CD14-positive monocyte (primary cell): Measurements from ENCODE around the gene LYPD4. TPM values are rescaled to one million over a fixed set of nuclear protein-coding genes. Genes with fewer than 3 reads are reported as not detected.

Experiments used
- DNase-seq, 3 donors: peaks; one replicate each; pipeline ENCODE4 v3.0.0-alpha.2; 2011 to 2022
- H2AFZ ChIP-seq: 2 replicates; pipeline ENCODE4 v1.6.0; 2012; ENCODE audit warnings: mild to moderate bottlenecking, low read depth, low read length, inconsistent platforms; ENCODE audit not compliant: insufficient read depth, poor library complexity, severe bottlenecking
- H3K27ac ChIP-seq, 2 donors: 1 replicate in 1 of 2; 2 replicates in 1 of 2; pipeline ENCODE4 v1.5.1; 2012 to 2013; ENCODE audit warnings: low read length in 2 of 2, control low read depth in 1 of 2, inconsistent platforms in 1 of 2, low read depth in 1 of 2, mild to moderate bottlenecking in 1 of 2
- H3K27me3 ChIP-seq, 2 donors: one replicate each; pipeline versions ENCODE4 v1.6.0 to v1.6.1; 2011 to 2013; ENCODE audit warnings: low read length in 2 of 2; ENCODE audit not compliant: control insufficient read depth in 2 of 2, insufficient read depth in 2 of 2
- H3K36me3 ChIP-seq, 2 donors: replicated peaks in 1 of 2; 1 replicate in 1 of 2; 2 replicates in 1 of 2; pipeline versions ENCODE4 v1.5.1 to v1.6.1; 2012 to 2013; ENCODE audit warnings: low read length in 2 of 2, control low read depth in 1 of 2, inconsistent platforms in 1 of 2, mild to moderate bottlenecking in 1 of 2; ENCODE audit not compliant: insufficient read depth in 2 of 2, control insufficient read depth in 1 of 2
- H3K4me1 ChIP-seq, 2 donors: 1 replicate in 1 of 2; 2 replicates in 1 of 2; pipeline versions ENCODE4 v1.5.1 to v1.6.1; 2012 to 2013; ENCODE audit warnings: low read length in 2 of 2, control low read depth in 1 of 2, inconsistent platforms in 1 of 2, mild to moderate bottlenecking in 1 of 2, moderate library complexity in 1 of 2; ENCODE audit not compliant: insufficient read depth in 2 of 2, control insufficient read depth in 1 of 2
- H3K4me2 ChIP-seq: replicated peaks from 2 replicates; pipeline ENCODE3; 2012; ENCODE audit warnings: low read length, moderate library complexity, mild to moderate bottlenecking; ENCODE audit not compliant: poor library complexity, severe bottlenecking; ENCODE audit errors: extremely low read depth
- H3K4me3 ChIP-seq, 3 experiments: fragments of 200-600 bp in 1 of 3; sonication (generic) in 1 of 3; replicated peaks in 1 of 3; 1 replicate in 2 of 3; 2 replicates in 1 of 3; pipeline ENCODE4 v1.5.1; 2011 to 2013; ENCODE audit warnings: low read length in 3 of 3, mild to moderate bottlenecking in 3 of 3, control low read depth in 2 of 3, low read depth in 2 of 3, inconsistent platforms in 1 of 3, moderate library complexity in 1 of 3
- H3K79me2 ChIP-seq: 2 replicates; pipeline ENCODE4 v1.6.0; 2012; ENCODE audit warnings: mild to moderate bottlenecking, control low read depth, inconsistent platforms, low read length, moderate library complexity; ENCODE audit not compliant: insufficient read depth
- H3K9ac ChIP-seq: 2 replicates; pipeline ENCODE4 v1.6.0; 2017; ENCODE audit warnings: low read length, mild to moderate bottlenecking; ENCODE audit not compliant: insufficient read depth, poor library complexity, severe bottlenecking
- H3K9me3 ChIP-seq, 2 donors: replicated peaks in 1 of 2; 1 replicate in 1 of 2; 2 replicates in 1 of 2; pipeline versions ENCODE4 v1.5.1 to v1.6.1; 2012 to 2013; ENCODE audit warnings: low read length in 2 of 2, control low read depth in 1 of 2; ENCODE audit not compliant: control insufficient read depth in 1 of 2, insufficient read depth in 1 of 2
- H4K20me1 ChIP-seq: 2 replicates; pipeline ENCODE4 v1.6.0; 2012; ENCODE audit warnings: mild to moderate bottlenecking, low read length, control low read depth, moderate library complexity; ENCODE audit not compliant: insufficient read depth
- H3K27ac Mint-ChIP-seq, 7 donors: one replicate each; pipeline ENCODE4 v1.8.0; 2020; ENCODE audit warnings: mild to moderate bottlenecking in 7 of 7, mixed read lengths in 7 of 7, moderate library complexity in 6 of 7, inconsistent platforms in 2 of 7
- H3K27me3 Mint-ChIP-seq, 3 donors: one replicate each; pipeline ENCODE4 v1.8.0; 2021 to 2022; ENCODE audit warnings: low read depth in 3 of 3, mild to moderate bottlenecking in 3 of 3, mixed read lengths in 3 of 3, moderate library complexity in 3 of 3, inconsistent platforms in 1 of 3
- H3K36me3 Mint-ChIP-seq, 2 donors: one replicate each; pipeline ENCODE4 v1.8.0; 2020; ENCODE audit warnings: mixed read lengths in 2 of 2, inconsistent platforms in 1 of 2, mild to moderate bottlenecking in 1 of 2
- H3K4me1 Mint-ChIP-seq: one replicate; pipeline ENCODE4 v1.8.0; 2020; ENCODE audit warnings: mild to moderate bottlenecking, mixed read lengths
- H3K4me3 Mint-ChIP-seq, 2 donors: one replicate each; pipeline ENCODE4 v1.8.0; 2020; ENCODE audit warnings: mild to moderate bottlenecking in 2 of 2, mixed read lengths in 2 of 2, moderate library complexity in 1 of 2
- H3K9me3 Mint-ChIP-seq, 7 donors: one replicate each; pipeline ENCODE4 v1.8.0; 2020 to 2022; ENCODE audit warnings: mixed read lengths in 7 of 7, mild to moderate bottlenecking in 6 of 7, moderate library complexity in 6 of 7, inconsistent platforms in 2 of 7
- CTCF ChIP-seq: fragments of 200-600 bp; IDR thresholded peaks from one replicate; pipeline ENCODE4 v1.8.0; 2022; ENCODE audit warnings: antibody characterized with exemption, mild to moderate bottlenecking
- WGBS: methylation state at CpG from one replicate; pipeline ENCODE4 v1.1.5; 2013; ENCODE audit warnings: missing lambda C conversion rate; ENCODE audit not compliant: insufficient coverage; 5-methylcytosine and 5-hydroxymethylcytosine counted together
- intact Hi-C, 2 donors: fragments of 100-400 bp; cut with micrococcal nuclease; formaldehyde crosslinking; loops; one replicate each; pipeline versions ENCODE4 v1.15.0 to v1.15.1; 2023
- polyA plus RNA-seq, 3 donors: library from polyadenylated mRNA; depleted of rRNA in 1 of 3; unstranded in 2 of 3; stranded (reverse) in 1 of 3; fragments of 300-500 nt in 2 of 3; fragments of >200 nt in 1 of 3; fragmentation: Illumina TruSeq in 2 of 3; gene quantifications; 1 replicate in 2 of 3; 2 replicates in 1 of 3; pipeline ENCODE4 v1.2.3, GENCODE V29; 2012 to 2021

Gene LYPD4
- polyA plus RNA-seq, 3 donors, result not detected

DNA sequence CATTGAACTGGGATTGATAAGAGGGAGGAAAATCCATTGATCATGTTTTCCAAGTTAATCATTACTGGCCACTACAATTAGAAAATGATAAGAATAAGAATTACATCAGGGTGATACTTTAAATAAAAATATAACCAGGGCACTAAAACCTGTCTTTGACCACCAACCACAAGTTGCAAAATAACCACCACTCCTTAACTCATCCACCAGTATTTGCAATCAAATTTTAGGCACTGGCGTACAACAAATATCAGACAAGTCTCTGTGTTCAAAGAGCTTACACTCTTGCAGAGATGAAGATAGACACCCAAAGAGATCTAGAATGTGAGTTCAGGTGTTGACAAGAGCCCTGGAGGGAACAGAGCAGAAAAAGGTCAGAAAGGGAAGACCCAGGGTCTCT is 47.6 kb downstream of the LYPD4 start:
- Histone ChIP-seq H3K9me3 (peaks cover 0 to 9% of the 10 kb centered on the region in 2 donors), H3K27ac (peak overlapping the region; percentile 50 to 65), H3K4me1 (peaks cover 63 to 72% of the 10 kb centered on the region in 2 donors), H3K36me3 (no peaks in the 10 kb centered on the region), H4K20me1 (no peaks in the 10 kb centered on the region), H3K79me2 (peaks cover 9% of the 10 kb centered on the region), H2AFZ (no peak overlapping the region), H3K9ac (peak overlapping the region; percentile 35), H3K27me3 (peaks cover 2% of the 10 kb centered on the region in 2 donors), H3K4me3 (peak overlapping the region in 2 of 3 experiments; percentile 28 to 62), H3K4me2 (peak overlapping the region; percentile 58)
- Mint-ChIP-seq H3K4me1 (peaks cover 71% of the 10 kb centered on the region), H3K36me3 (peaks cover 18 to 30% of the 10 kb centered on the region in 2 donors), H3K27ac (peak overlapping the region; percentile 57 to 96 (median 87)), H3K4me3 (peak overlapping the region; percentile 57 to 80), H3K9me3 (peaks cover 5 to 13% (median 7%) of the 10 kb centered on the region in 7 donors), H3K27me3 (peaks cover 7 to 13% (median 9%) of the 10 kb centered on the region in 3 donors)
- no peak for TF ChIP-seq CTCF
- WGBS, result no CpG with 5 or more reads among the region's 1 CpG
- intact Hi-C loops, result loop anchor here in 1 of 2 donors (2.0 kb wide), 1 partner anchor 14 kb away; no protein-coding TSS in a partner anchor
- DNase-seq, result no peak

DNA sequence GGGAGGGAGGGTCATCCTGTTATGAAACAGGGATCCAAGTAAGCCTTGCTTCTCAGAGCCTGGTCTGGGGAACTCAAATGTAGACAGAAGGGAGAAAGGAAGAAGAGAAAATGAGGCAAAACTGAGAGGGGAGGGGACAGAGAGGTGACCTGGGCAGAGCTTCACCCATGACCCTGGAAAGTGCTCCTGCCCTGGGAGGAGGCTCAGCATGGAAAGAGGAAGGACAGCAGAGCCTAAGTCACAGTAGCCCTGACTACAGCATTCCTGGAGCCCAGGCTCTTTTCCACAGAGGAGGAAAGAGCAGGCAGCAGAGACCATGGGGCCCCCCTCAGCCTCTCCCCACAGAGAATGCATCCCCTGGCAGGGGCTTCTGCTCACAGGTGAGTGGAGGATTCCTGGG is 48.1 kb downstream of the LYPD4 start, which contains the start of gene CEACAM3:
Gene CEACAM3 (plus strand): TSS at position 226 of the 400 bp plus-strand sequence. CDS start 91 bp downstream, at position 317.
- H3K79me2 ChIP-seq, result peaks cover 9% of the 10 kb centered on the region
- Mint-ChIP-seq H3K27ac (peak within 1 kb of the TSS; percentile 84 to 96 (median 89)), H3K9me3 (peaks cover 2 to 10% (median 5%) of the 10 kb centered on the region in 7 donors), H3K36me3 (peaks cover 18 to 30% of the 10 kb centered on the region in 2 donors), H3K27me3 (peaks cover 11 to 17% (median 12%) of the 10 kb centered on the region in 3 donors), H3K4me1 (peaks cover 66% of the 10 kb centered on the region), H3K4me3 (peak within 1 kb of the TSS; percentile 57 to 80)
- no peak within 1 kb of the TSS for H2AFZ ChIP-seq
- no peaks in the 10 kb centered on the region for H3K36me3 ChIP-seq
- H3K9me3 ChIP-seq, result peaks cover 0 to 8% of the 10 kb centered on the region in 2 donors
- DNase-seq, result peak in 2 of 3 donors; percentile 27 to 44
- H4K20me1 ChIP-seq, result no peaks in the 10 kb centered on the region
- peaks cover 58 to 66% of the 10 kb centered on the region in 2 donors for H3K4me1 ChIP-seq
- peak within 1 kb of the TSS; percentile 61 to 65 for H3K27ac ChIP-seq
- H3K27me3 ChIP-seq, result peaks cover 2% of the 10 kb centered on the region in 2 donors
- H3K4me2 ChIP-seq, result peak within 1 kb of the TSS; percentile 58
- peak within 1 kb of the TSS in 2 of 3 experiments; percentile 28 to 62 for H3K4me3 ChIP-seq
- intact Hi-C loops, result loop anchor here in 1 of 2 donors (2.0 kb wide), 1 partner anchor 14 kb away; no protein-coding TSS in a partner anchor
- H3K9ac ChIP-seq, result peak within 1 kb of the TSS; percentile 35
- no peak for TF ChIP-seq CTCF
